Vagina (tissue), 2 donors: ENCODE data around the gene EPHA10.

ENCODE experiments used
- POLR2AphosphoS5 ChIP-seq, 2 donors: sonication (generic); formaldehyde crosslinking; IDR thresholded peaks; one replicate each; pipeline ENCODE4 v1.9.0; 2017; ENCODE audit warnings: antibody characterized with exemption in 2 of 2, mild to moderate bottlenecking in 2 of 2, low read depth in 1 of 2; ENCODE audit not compliant: insufficient read depth in 1 of 2
- TF ChIP-seq, protein P1 (sequence below), 3 experiments: fragments of 450-650 bp in 2 of 3; fragments of 200-600 bp in 1 of 3; sonication (generic) in 1 of 3; IDR thresholded peaks; one replicate each; pipeline ENCODE4 v1.5.1; 2017 to 2019; ENCODE audit warnings: antibody characterized with exemption in 3 of 3, mild to moderate bottlenecking in 2 of 3, moderate library complexity in 2 of 3

DNA sequence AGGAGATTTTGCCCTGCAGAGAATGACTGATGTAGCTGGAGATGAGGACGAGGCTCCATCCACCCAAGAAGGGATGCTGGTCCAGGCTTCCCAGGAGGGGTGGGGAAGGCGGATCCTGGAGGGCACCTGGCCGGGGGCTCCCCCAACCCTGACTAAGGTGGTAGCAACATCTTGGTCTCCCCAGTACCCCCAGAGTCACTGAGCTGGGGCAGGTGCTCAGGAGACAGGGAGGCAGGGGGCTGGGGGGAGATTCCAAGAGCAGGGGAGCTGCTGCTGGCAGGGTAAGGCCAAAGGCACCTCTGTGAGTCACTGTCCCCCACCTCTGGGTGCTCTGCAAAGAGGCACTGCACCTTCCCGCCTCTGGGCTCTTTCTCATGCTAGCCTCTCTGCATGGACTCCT is 48.6 kb downstream of the EPHA10 start:
- TF ChIP-seq, protein P1, sequence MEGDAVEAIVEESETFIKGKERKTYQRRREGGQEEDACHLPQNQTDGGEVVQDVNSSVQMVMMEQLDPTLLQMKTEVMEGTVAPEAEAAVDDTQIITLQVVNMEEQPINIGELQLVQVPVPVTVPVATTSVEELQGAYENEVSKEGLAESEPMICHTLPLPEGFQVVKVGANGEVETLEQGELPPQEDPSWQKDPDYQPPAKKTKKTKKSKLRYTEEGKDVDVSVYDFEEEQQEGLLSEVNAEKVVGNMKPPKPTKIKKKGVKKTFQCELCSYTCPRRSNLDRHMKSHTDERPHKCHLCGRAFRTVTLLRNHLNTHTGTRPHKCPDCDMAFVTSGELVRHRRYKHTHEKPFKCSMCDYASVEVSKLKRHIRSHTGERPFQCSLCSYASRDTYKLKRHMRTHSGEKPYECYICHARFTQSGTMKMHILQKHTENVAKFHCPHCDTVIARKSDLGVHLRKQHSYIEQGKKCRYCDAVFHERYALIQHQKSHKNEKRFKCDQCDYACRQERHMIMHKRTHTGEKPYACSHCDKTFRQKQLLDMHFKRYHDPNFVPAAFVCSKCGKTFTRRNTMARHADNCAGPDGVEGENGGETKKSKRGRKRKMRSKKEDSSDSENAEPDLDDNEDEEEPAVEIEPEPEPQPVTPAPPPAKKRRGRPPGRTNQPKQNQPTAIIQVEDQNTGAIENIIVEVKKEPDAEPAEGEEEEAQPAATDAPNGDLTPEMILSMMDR (IDR thresholded peaks at IDR 0.05) = no peak
- no peak for TF ChIP-seq POLR2AphosphoS5 (IDR thresholded peaks at IDR 0.05; ENCODE audit: insufficient read depth in 1 of 2, low read depth in 1 of 2)
